Hindlimb muscle (tissue), 1 donor: Measurements from ENCODE around the gene C21orf91. TPM values are rescaled to one million over a fixed set of nuclear protein-coding genes. Genes with fewer than 3 reads are reported as not detected.

ENCODE experiments used
- DNase-seq: peaks from one replicate; pipeline ENCODE4 v3.0.0-alpha.2; 2013
- polyA plus RNA-seq: library from polyadenylated mRNA; unstranded; fragments of 120-200 nt; gene quantifications from one replicate; pipeline ENCODE4 v1.2.1, GENCODE V29; 2013; ENCODE audit not compliant: insufficient read length

Gene C21orf91
- polyA plus RNA-seq, 1 donor = 14.2 TPM

DNA sequence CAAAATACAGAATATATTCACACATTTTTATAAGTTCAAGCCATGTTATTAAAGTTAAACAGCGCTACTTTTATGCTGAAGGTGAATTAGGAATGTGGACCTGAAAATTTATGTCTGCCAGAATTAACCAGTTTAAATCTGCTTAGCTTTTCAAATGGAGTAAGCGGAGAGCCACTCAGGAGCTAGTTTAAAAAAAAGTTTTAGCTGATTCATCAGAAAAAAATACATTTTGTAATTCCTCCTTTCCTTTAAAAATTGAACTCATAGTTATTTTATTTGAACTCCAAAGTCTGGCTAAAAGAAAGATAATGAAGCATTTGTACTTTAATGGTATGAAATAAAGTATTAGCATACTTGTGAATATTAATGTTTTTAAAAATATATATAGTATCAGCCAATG, 21.2 kb downstream of the C21orf91 start:
- no peak for DNase-seq

DNA sequence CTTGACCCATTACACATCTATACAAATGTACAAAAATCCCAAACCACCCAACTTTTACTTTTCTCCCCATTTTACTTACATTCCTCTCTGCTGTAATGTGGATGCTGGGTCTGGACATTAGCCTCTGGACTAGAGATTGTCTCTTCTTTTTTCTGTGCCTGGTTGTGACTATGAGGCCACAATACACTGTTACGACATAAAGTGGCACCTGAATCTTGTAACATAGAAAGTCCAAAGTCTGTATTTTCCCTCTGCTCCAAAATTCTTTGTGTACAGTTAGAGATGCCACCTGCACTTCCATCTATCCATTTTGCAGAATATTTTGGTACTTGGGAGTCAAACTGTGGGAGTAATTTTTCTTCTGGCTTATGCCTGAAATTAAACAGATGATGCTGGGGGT, 22.7 kb downstream of the C21orf91 start:
- no peak for DNase-seq

DNA sequence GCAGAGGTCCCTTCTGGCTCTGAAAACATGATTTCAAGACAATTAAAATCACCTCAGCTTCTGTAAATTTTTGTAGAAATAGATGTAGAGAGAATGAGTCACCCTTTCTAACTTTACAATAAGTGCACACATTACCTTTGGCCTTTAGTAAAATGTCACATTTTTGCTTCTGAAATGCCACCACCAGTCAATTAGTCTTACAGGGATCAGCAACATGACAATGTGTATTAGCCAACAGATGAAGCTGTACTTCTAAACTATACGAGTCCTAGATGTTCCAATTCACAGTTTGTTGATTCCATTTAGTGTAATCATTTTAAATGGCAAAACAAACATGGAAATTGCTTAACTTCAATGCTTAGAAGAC, 23.1 kb downstream of the C21orf91 start:
- DNase-seq = no peak

DNA sequence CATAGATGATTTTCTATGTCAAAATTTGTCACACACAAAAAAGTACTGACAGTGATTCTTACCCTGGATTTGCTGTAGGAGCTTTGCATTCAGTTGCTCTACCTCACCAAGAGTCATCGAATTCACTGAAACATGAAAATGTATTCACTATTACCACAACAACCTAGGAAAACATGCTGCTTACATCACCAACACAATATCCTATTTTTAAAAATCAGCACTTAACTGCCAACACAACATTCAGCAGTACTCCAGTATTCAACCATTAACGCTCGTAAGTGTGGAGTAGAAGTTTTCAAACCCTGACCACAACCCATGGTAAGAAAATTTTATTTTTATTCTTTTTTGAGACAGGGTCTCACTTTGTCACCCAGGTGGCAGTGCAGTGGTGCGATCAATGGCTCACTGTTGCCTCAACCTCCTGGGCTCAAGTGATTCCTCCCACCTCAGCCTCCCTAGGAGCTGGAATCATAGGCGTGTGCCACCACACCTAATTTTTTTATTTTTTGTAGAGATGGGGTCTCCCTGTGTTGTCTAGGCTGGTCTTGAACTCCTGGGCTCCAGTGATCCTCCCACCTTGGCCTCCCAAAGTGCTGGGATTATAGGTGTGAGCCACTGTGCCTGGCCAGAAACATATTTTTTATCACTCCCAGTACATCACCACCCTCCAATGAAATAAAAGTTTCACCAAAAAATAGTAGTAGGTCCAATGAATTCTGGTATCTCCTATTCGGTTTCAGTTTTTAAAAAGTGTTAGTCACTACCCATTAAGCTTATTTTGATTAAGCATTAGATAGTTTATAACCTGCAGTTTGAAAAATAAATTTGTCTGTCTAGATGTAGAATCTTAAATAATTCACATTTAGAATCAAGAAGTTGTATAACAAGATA, 23.8 kb downstream of the C21orf91 start:
- no peak for DNase-seq

DNA sequence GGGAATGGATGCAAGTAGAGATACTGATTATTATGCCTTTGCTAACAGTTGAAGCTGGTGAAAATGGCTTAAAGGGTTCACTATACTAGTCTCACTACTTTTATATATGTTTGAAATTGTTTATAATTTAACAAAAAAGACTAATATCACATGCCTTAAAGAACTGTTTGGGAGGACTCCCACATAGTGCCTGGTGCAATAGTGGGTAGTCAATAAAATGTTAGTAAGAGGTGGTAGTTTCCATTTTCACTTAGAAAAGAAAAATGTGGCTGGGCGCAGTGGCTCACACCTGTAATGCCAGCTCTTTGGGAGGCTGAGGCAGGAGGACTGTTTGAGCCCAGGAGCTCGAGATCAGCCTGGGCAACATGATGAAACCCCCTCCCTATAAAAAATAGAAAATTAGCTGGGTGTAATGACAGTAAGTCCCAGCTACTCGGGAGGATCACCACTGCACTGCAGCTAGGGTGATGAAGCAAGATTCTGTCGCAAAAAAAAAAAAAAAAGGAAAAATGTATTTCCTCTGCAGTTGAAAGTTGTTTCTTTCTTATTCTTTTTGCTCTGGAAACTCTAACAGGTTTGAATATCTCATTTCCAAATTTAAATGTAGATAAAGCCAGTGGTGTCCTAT, 24.5 kb downstream of the C21orf91 start:
- DNase-seq = no peak

DNA sequence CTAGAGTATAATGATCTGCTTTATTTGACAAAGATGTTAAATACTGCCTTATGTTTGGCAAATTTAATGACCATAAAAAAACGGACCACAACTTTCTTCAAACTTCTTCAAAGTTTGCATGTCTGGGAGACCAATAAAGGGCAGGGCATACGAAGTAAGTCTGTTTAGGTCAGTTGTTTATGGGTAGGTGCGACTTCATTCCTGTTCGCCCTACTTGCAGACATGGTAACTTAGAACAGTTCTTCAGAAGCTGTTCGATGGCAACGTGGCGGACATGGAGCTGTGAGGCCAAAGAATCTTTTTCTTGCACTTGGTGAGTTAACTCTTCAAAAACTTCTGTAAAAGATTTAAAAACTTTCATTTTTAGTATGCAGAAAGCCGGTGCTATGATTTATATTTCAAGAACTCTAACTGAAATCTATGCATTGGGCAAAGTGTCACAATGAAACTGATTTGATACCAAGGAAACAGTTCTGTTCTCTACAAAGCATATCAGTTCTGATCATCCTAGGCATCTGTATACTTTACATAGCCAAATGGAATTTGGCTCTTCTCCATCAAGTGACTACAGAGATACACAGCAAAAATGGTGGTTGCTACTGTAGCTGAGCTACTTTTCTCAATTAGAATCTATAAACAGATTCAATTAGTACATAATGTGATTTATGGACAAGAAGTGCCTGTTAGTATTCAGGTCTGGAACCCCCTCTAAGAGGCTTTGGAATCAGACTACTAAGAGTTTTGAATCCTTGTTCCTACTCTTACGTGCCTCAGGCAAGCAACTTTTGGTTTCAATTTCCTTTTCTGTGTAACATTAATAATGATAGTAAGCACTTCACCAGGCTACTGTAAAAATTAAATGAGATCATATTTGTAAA, 25.7 kb downstream of the C21orf91 start:
- DNase-seq = no peak

DNA sequence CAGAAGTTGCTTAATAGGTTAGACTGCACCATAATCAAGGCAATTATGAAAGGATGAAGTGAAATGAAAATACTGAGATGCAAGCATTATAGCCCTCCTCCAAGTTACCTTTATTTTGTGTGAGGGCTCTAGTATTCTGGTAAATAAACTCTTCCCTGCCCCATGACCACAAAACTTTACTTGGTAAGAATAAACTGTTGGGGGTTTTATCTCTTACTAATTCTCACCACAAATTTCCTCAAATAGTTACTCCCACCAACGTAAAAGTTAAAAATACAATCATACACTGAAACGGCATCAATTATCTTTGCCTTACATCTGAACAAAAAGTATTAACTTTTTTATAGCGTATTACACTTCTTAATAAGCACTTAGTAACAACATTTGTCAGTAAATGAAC, 29.5 kb downstream of the C21orf91 start:
- no peak for DNase-seq

DNA sequence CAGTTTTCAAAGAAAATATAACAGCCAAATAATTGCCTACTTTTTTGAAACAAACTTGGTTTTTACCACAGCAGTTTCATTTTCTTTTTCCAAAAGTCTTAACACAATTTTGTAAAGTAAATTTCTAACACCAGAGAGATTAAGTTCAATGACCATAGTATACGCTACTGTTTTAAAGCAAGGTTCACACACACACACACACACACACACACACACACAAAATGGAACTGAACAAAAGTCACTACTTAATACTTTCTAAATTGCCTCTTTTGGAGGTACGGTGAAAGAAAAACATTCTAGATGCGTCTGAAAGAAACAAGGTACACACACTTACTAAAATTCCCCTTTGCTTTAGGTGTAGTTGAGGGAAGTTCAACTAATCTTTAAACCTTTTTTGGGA, 30.1 kb downstream of the C21orf91 start:
- no peak for DNase-seq

DNA sequence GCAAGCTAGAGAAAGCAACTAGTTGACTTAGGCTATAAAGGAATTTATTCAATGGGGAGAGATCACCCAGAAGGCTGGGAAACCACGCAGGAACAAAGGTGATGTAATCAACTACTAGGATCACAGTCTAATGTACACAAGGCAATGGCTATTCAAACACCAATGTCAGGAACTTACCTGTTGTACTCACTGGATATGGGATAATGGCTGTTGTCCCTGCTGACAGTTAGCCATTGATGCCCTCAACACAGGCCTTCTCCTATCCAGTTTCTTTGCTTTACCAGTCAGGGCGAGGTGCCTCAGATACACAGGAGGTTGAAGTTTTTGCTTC, 32.3 kb downstream of the C21orf91 start:
- no peak for DNase-seq

DNA sequence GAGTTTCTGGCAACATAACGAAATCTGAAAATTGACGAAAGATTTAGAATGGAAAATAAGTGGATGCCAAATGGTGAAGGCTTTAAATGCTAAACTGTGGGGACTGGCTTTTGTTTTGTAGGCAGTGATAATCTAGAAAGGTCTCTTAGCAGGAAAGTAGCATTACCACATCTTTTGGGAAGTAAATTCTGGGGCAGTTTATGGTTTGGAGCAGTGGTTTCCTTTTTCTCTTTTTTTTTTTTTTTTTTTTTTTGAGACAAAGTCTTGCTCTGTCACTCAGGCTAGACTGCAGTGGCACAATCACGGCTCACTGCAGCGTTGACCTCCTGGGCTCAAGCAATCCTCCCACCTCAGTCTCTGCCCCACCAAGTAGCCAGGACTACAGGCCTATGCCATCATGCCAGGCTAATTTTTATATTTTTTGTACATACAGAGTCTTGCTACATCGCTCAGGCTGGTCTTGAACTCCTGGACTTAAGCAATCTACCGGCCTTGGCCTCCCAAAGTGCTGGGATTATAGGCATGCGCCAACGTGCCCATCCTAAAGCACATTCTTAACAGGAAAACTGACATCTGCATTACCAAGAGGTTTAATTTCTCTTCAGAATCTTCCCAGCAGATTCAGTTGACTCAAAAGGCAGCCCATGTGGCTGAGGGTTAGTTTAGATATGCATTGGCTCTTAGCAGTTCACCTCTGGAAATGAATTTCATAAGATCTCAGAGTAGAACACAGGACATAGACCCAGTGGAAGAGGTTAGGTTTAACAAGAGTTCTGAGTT, 32.9 kb downstream of the C21orf91 start:
- DNase-seq = no peak

DNA sequence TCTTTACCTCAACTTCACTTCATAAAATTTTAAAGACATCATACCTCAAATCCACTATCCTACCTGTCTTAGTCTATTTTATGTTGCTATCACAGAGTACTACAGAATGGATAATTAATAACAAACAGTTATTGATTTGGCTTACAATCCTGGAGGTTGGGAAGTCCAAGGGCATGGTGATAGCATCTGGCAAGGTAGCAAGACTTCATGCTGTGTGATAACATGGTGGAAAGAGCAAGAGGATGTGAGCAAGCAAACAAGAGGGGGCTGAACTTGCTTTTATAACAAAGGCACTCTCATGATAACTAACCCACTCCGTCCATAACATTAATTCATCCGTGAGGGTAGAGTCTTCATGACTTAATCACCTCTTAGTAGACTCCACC, 33.8 kb downstream of the C21orf91 start:
- DNase-seq = no peak

DNA sequence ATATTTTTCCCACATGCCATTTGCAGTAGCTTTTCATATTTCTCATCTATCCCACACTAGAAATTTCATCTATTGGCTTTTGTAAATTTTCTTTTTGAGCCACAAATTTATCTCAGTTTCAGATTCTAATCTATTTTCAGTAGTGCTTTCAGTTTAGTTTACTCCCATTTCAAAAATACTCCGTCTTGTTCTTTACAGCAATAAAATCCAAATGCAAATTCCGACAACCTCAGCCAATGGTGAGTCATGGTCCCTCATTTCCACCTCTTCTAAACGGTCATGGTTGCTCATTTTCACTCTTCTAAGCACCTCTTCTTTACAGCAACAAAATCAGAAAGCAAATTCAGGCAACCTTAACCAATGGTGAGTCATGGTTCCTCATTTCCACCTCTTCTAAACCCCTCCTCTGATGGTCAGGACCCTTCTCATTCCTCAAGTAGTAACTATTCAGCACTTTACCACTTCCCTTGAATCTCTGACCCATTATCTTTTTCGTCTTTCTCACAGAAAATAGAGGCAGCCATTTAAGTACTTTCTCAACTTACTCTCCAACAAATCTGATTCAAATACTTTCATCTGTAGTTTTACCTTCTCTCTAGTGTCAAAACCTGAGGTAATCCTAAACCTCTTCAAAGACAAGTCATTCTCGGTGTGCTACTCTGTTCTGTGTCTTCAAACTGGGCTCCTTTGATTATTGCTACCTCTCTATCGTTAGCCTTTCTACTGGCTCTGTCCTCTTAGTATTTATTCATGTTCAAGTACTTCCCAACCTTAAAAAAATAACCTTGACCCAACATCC, 34.4 kb downstream of the C21orf91 start:
- no peak for DNase-seq

DNA sequence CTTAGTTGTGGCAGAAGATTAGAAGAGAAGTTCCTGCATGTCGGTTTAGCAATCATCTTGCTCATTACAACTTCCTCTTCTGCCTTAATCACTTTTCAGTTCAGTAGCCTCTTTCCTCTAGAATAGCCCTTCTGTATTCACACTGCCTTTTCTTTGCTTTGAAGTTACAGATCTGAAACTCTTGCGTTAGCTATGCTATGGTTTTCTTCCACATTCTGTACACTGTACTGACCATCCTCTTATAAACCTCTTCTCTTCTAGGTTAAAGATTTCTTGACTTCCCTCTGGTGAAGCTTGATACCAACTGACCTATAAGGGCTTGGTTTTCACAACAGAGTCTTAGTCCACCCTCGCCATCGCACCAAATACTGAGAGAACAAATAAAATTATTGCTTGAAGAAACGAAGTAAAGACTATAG, 35.0 kb downstream of the C21orf91 start:
- DNase-seq = no peak

DNA sequence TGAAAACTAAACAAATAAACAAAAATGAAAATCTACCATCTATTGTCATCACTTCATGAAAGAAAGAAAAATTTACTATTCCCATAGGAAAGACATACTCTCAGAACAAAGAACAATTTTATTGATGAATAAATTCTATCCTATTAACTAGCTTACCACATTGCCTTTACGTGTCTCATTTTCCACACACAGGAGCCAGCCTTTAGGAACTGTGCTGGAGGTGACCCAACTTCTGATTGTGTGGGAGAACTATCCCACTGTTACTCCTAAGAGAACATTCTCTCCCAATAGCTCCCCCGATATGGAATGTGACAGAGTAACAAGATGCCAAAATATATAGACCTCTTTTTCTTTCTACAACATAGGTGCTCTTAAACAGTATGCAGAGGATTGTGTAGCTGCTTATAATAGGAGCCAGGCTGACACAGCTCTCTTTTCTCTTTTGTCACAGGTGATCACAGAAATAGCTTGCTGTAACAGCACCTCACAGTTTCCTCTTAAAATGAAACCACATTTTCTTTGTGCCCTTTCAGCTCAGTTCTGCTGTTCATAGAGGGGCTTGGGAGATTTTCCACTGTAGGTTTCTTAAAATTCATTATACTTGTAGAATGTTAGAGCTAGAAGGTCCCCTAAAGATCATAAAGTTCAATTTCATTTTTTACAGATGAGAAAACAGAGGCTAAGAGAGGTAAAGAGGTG, 35.5 kb downstream of the C21orf91 start:
- no peak for DNase-seq

DNA sequence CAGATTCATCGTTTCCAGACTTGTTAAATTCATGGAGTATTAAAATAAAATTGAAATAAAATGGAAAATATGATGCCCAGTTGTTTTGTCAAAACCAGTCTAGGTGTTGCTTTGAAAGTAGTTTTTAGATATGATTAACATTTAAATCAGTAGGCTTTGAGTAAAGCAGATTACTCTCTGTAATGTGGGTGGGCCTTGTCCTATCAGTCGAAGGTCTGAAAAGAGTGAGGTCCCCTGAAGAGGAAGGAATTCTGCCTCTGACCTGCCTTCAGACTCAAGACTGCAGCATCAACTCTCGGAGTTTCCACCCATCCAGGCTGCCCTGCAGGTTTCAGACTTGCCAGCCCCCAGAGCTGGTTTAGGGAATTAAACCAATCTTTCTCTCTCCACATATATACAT, 36.2 kb downstream of the C21orf91 start:
- no peak for DNase-seq

DNA sequence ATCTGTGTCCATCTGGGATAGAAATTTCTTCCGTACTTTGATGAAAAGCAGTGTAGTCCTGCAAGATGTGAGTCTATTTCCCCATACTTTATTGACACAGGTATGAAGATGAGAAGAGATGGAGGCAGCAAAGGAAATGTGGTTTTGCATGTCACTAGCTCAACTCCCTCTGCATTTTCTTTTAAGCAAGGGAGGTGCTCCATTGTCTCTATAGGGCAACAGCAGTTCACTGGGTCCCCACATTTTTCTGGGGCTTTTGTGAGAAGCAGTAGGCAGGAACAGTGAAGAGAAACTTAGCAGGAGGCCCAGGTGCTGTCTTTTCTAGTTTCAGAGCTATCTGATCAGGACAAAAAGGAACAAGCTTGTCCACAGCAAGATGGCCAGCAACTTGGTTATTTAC, 37.1 kb downstream of the C21orf91 start:
- DNase-seq = no peak

DNA sequence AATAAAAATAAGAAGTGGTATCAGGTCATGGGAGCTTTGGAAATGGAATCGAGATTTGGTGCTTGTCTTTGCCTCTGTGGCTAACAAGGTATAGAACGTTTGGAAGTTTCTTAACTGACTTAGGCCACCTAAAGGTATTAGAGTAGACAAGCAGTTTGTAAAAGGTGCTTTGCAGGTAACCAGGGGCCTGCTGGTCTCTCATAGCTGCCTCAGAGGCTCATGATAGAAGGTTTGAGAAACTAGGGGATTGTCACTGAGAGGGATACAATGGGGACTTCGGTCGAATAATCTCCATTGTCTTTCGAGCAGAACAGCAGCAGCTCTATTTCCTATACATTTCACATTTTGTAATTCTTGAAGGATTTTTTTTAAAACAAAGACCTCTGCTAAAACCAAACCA, 37.6 kb downstream of the C21orf91 start:
- no peak for DNase-seq

DNA sequence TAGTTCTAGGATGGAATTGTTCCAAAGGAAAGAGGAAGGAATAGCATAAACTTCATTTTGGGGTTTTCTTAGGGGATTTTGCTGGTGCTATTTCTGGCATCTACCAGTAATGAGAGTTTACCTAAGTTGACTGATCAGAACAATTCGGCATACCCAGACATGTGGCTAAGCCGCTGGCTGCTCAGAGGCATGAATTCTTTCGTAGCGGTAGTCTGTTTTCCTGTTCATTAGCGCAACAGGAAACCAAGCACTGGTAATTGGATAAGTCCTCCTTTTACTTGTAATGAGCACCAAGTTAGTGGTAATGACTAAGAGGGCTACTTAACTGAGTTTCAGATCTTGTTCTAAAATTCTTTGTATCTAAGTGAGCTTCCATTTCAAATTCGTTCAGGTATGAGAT, 38.6 kb downstream of the C21orf91 start:
- no peak for DNase-seq

DNA sequence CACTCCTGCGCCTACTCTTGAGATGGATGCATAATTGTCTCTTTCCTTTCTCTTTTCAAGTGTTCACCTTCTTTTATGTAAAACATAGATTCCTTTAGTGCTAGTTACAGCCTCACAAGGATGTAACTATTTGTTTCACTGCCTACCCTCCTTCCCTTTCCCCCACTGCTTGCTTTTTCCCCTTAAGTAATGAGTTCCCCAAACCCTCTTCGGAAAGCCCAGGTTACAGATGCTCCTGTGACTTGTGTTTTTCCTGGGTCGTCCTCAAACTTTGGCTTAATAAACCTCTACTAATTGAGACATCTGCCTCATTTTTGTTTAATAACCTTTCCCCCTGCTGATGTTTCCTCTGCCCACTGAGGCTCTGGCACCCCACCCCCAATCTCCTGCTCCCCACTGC, 39.2 kb downstream of the C21orf91 start:
- DNase-seq = no peak

DNA sequence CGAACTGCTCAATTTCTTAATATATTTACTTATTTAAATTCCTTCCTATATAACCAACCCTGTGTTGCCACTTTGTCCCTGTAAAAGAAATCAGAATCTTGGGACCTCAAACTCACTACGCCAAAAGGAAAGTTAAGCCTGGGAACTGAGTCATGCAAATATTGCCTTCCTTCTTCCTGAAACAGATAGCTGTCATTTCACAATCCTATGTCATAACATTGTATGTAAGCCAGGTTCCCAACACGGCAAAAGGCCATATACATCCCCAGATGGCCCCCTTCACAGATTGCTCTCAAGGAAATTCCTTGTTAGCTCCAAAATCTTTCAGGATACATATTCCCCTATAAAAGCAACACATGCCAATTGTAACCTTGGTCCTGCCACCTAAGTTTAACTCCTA, 39.7 kb downstream of the C21orf91 start:
- DNase-seq = no peak

DNA sequence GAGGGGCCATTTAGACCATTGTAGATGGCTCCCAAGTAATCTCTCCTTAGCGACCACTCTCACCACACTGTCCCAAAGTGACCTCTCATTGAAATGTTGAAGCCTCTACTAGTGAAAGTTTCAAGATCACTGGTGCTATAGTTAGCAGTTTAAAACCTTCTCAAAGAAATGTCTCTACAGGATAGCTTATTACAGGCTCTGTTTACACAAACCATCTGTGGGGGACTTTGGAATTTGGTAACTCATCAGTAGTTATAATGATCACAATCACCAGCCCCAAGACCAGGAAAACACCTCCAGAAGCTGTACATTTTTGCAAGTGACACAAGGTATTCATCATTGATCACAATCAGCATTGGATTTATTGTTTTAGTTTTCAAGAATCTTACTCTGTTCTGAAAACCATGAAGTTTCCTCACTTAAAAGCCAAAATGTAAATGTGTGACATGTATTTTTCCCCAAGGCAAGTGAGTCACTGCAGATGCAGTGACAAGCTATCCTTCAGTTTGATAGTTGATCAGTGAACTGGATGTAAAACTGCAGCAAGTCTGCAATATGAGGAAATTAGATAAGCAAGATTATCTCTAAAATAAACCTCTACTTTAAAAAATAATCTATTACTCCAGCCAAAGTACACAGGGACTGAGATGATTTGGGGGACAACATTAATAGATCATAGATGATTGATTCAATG, 41.9 kb downstream of the C21orf91 start:
- no peak for DNase-seq
